HepG2 (cell line): Measurements from ENCODE around the gene SPATA13. TPM values are rescaled to one million over a fixed set of nuclear protein-coding genes. Genes with fewer than 3 reads are reported as not detected.

Source experiments
- ATM ChIP-seq: fragments of 450-650 bp; IDR thresholded peaks from 2 replicates; pipeline ENCODE4 v1.7.1; 2017; ENCODE audit warnings: mild to moderate bottlenecking, borderline replicate concordance
- DDIT3 ChIP-seq: sonication (generic); formaldehyde crosslinking; IDR thresholded peaks from 2 replicates; pipeline ENCODE4 v1.4.0; 2020; ENCODE audit warnings: mild to moderate bottlenecking, missing genetic modification reagents
- FOXP1 ChIP-seq, 2 experiments: fragments of 450-650 bp in 1 of 2; IDR thresholded peaks; 2 replicates each; pipeline ENCODE4 v1.6.1; 2017 to 2018; ENCODE audit warnings: antibody characterized with exemption in 1 of 2
- GABPB1 ChIP-seq: IDR thresholded peaks from 2 replicates; pipeline ENCODE4 v1.6.1; 2016; ENCODE audit warnings: mild to moderate bottlenecking, missing genetic modification reagents, moderate library complexity, missing compliant biosample characterization
- GATAD1 ChIP-seq: IDR thresholded peaks from 2 replicates; pipeline ENCODE4 v1.6.1; 2016; ENCODE audit warnings: missing genetic modification reagents, missing compliant biosample characterization
- HNRNPL ChIP-seq: fragments of 200-400 bp; formaldehyde crosslinking; IDR thresholded peaks from 2 replicates; pipeline ENCODE4 v1.6.1; 2017; ENCODE audit warnings: mild to moderate bottlenecking, low read depth, low read length
- MAFG ChIP-seq: sonication (generic); formaldehyde crosslinking; IDR thresholded peaks from 2 replicates; pipeline ENCODE4 v1.5.1; 2020; ENCODE audit warnings: mild to moderate bottlenecking, missing genetic modification reagents
- MATR3 ChIP-seq: sonication (generic); formaldehyde crosslinking; IDR thresholded peaks from 2 replicates; pipeline ENCODE4 v1.4.0; 2020; ENCODE audit warnings: missing genetic modification reagents
- MEF2D ChIP-seq: sonication (generic); formaldehyde crosslinking; IDR thresholded peaks from 2 replicates; pipeline ENCODE4 v1.5.1; 2020; ENCODE audit warnings: mild to moderate bottlenecking, missing genetic modification reagents
- MXD4 ChIP-seq: IDR thresholded peaks from 2 replicates; pipeline ENCODE4 v1.6.1; 2016; ENCODE audit warnings: mild to moderate bottlenecking, missing biosample characterization, missing genetic modification reagents
- RARA ChIP-seq: IDR thresholded peaks from 2 replicates; pipeline ENCODE4 v1.6.1; 2016; ENCODE audit warnings: missing genetic modification reagents, missing compliant biosample characterization
- TRIM24 ChIP-seq: sonication (generic); formaldehyde crosslinking; IDR thresholded peaks from 2 replicates; pipeline ENCODE4 v1.8.0; 2022; ENCODE audit warnings: mild to moderate bottlenecking, missing genetic modification reagents
- ZFP41 ChIP-seq: sonication (generic); formaldehyde crosslinking; IDR thresholded peaks from 2 replicates; pipeline ENCODE4 v1.4.0; 2020; ENCODE audit warnings: mild to moderate bottlenecking, missing genetic modification reagents, borderline replicate concordance
- ZFP90 ChIP-seq: sonication (generic); formaldehyde crosslinking; IDR thresholded peaks from 2 replicates; pipeline ENCODE4 v1.8.0; 2022; ENCODE audit warnings: missing genetic modification reagents, mild to moderate bottlenecking, inconsistent platforms, borderline replicate concordance
- ZNF136 ChIP-seq: sonication (generic); formaldehyde crosslinking; IDR thresholded peaks from 2 replicates; pipeline ENCODE4 v1.8.1; 2022; ENCODE audit warnings: low read depth, mild to moderate bottlenecking, moderate library complexity, missing genetic modification reagents
- ZNF142 ChIP-seq: sonication (generic); formaldehyde crosslinking; IDR thresholded peaks from 2 replicates; pipeline ENCODE4 v1.4.0; 2020; ENCODE audit warnings: missing genetic modification reagents
- ZNF589 ChIP-seq: sonication (generic); formaldehyde crosslinking; conservative IDR thresholded peaks from 2 replicates; pipeline ENCODE4 v1.8.0; 2022; ENCODE audit warnings: mild to moderate bottlenecking, moderate library complexity, missing genetic modification reagents
- ZNF709 ChIP-seq: sonication (generic); formaldehyde crosslinking; IDR thresholded peaks from 2 replicates; pipeline ENCODE4 v1.5.0; 2020; ENCODE audit warnings: mild to moderate bottlenecking, missing genetic modification reagents
- ZNF879 ChIP-seq: sonication (generic); formaldehyde crosslinking; IDR thresholded peaks from 2 replicates; pipeline ENCODE4 v1.8.1; 2023; ENCODE audit warnings: missing genetic modification reagents
- polyA plus RNA-seq, 8 experiments: library from polyadenylated mRNA; depleted of rRNA in 3 of 8; stranded (reverse) in 7 of 8; unstranded in 1 of 8; fragments of >200 nt; fragmentation: Illumina TruSeq in 4 of 8; extraction: Trizol in 4 of 8; gene quantifications; 2 replicates each; pipeline versions ENCODE4 v1.2.1 to v1.2.3, GENCODE V29; 2011 to 2016; ENCODE audit warnings: low read depth in 4 of 8, missing spikeins in 1 of 8, mixed read lengths in 1 of 8; ENCODE audit not compliant: insufficient read depth in 1 of 8
- total RNA-seq, 5 experiments: library from RNA; depleted of rRNA; stranded (reverse); fragments of >200 nt; fragmentation: Illumina TruSeq; extraction: Trizol; gene quantifications; 2 replicates each; pipeline ENCODE4 v1.2.3, GENCODE V29; 2016; ENCODE audit warnings: low read depth in 1 of 5
- TF ChIP-seq, protein P1 (sequence below): sonication (generic); formaldehyde crosslinking; IDR thresholded peaks from 2 replicates; pipeline ENCODE4 v1.5.1; 2020; ENCODE audit warnings: mild to moderate bottlenecking, missing genetic modification reagents, borderline replicate concordance

Gene SPATA13
- total and polyA plus RNA-seq, 2 of the 13 experiments (the other 11 are each of a cell fraction or from before 2014, with no cell fraction given): 11.3 to 14.2 TPM

GRCh38 chr13:24184265-24184841 is 23.8 kb downstream of the SPATA13 start (continued):
- TF ChIP-seq, protein P1, sequence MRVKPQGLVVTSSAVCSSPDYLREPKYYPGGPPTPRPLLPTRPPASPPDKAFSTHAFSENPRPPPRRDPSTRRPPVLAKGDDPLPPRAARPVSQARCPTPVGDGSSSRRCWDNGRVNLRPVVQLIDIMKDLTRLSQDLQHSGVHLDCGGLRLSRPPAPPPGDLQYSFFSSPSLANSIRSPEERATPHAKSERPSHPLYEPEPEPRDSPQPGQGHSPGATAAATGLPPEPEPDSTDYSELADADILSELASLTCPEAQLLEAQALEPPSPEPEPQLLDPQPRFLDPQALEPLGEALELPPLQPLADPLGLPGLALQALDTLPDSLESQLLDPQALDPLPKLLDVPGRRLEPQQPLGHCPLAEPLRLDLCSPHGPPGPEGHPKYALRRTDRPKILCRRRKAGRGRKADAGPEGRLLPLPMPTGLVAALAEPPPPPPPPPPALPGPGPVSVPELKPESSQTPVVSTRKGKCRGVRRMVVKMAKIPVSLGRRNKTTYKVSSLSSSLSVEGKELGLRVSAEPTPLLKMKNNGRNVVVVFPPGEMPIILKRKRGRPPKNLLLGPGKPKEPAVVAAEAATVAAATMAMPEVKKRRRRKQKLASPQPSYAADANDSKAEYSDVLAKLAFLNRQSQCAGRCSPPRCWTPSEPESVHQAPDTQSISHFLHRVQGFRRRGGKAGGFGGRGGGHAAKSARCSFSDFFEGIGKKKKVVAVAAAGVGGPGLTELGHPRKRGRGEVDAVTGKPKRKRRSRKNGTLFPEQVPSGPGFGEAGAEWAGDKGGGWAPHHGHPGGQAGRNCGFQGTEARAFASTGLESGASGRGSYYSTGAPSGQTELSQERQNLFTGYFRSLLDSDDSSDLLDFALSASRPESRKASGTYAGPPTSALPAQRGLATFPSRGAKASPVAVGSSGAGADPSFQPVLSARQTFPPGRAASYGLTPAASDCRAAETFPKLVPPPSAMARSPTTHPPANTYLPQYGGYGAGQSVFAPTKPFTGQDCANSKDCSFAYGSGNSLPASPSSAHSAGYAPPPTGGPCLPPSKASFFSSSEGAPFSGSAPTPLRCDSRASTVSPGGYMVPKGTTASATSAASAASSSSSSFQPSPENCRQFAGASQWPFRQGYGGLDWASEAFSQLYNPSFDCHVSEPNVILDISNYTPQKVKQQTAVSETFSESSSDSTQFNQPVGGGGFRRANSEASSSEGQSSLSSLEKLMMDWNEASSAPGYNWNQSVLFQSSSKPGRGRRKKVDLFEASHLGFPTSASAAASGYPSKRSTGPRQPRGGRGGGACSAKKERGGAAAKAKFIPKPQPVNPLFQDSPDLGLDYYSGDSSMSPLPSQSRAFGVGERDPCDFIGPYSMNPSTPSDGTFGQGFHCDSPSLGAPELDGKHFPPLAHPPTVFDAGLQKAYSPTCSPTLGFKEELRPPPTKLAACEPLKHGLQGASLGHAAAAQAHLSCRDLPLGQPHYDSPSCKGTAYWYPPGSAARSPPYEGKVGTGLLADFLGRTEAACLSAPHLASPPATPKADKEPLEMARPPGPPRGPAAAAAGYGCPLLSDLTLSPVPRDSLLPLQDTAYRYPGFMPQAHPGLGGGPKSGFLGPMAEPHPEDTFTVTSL (CRISPR knock-in tag): peak; percentile 32; the same call in 1 of the 2 replicates
- TF ChIP-seq ATM (no peak), ZNF136 (CRISPR knock-in tag) (no peak), RARA (peak; percentile 60), DDIT3 (no peak), ZNF709 (CRISPR knock-in tag) (no peak), ZFP41 (CRISPR knock-in tag) (no peak), ZNF879 (CRISPR knock-in tag) (no peak), MATR3 (CRISPR knock-in tag) (no peak), ZFP90 (CRISPR knock-in tag) (no peak), GATAD1 (no peak), ZNF142 (CRISPR knock-in tag) (no peak), HNRNPL (no peak), ZNF589 (no peak), MEF2D (no peak), MXD4 (CRISPR knock-in tag) (no peak), MAFG (CRISPR knock-in tag) (peak; percentile 47; the same call in 1 of the 2 replicates), TRIM24 (CRISPR knock-in tag) (no peak), GABPB1 (no peak), FOXP1 (IDR thresholded peaks at IDR 0.05) (peak; percentile 85), FOXP1 (CRISPR knock-in tag; IDR thresholded peaks at IDR 0.05) (peak; percentile 83)
